NOMO-1 treated with dmso at 0.1 percent for 144 hours (cell line): ENCODE data around the gene CCDC24.
A peak's percentile ranks its signal among the peaks of the same experiment; 100 is the strongest.

ENCODE experiments used
- DNase-seq: peaks from one replicate; lab custom pipeline; 2025; ENCODE audit not compliant: unreplicated experiment; lab: John Stamatoyannopoulos, UW

CCDC24 gene

GRCh38 chr1:43991476-43992231 lies at the start of gene CCDC24:
Gene CCDC24, plus strand, starts transcription at chr1:43991599. Its CDS starts 280 bp downstream, at chr1:43991879.
- peak; percentile 85 for DNase-seq

GRCh38 chr1:43942411-43942810 lies 49.0 kb upstream of the CCDC24 start:
- no peak for DNase-seq

GRCh38 chr1:43944860-43945259 lies 46.5 kb upstream of the CCDC24 start:
- no peak for DNase-seq

GRCh38 chr1:43945674-43946235 lies 45.6 kb upstream of the CCDC24 start:
- DNase-seq, result no peak

- peak; percentile 98 for DNase-seq
Measured at GRCh38 chr1:43946236-43947060, 45.0 kb upstream of the CCDC24 start, which contains the start of gene IPO13. Gene IPO13, plus strand, starts transcription at chr1:43946950. Its CDS starts 651 bp downstream, at chr1:43947601.

GRCh38 chr1:43947061-43947873 lies 44.1 kb upstream of the CCDC24 start:
- no peak for DNase-seq

- DNase-seq, result no peak
Measured at GRCh38 chr1:43947874-43948437, 43.4 kb upstream of the CCDC24 start.

GRCh38 chr1:43949678-43950077 lies 41.7 kb upstream of the CCDC24 start:
- no peak for DNase-seq

GRCh38 chr1:43951021-43951985 lies 40.1 kb upstream of the CCDC24 start:
- no peak for DNase-seq

GRCh38 chr1:43952731-43953346 lies 38.6 kb upstream of the CCDC24 start:
- DNase-seq, result no peak

- DNase-seq, result no peak
Measured at GRCh38 chr1:43953361-43953760, 38.0 kb upstream of the CCDC24 start.

- no peak for DNase-seq
Measured at GRCh38 chr1:43954036-43954435, 37.4 kb upstream of the CCDC24 start.

GRCh38 chr1:43956234-43956633 lies 35.2 kb upstream of the CCDC24 start:
- no peak for DNase-seq

GRCh38 chr1:43957407-43958040 lies 33.9 kb upstream of the CCDC24 start:
- DNase-seq, result no peak

GRCh38 chr1:43958351-43959255 lies 32.8 kb upstream of the CCDC24 start:
- DNase-seq, result no peak

- DNase-seq, result no peak
Measured at GRCh38 chr1:43960798-43961197, 30.6 kb upstream of the CCDC24 start.

- DNase-seq, result no peak
Measured at GRCh38 chr1:43961692-43962091, 29.7 kb upstream of the CCDC24 start.

GRCh38 chr1:43962324-43962723 lies 29.1 kb upstream of the CCDC24 start:
- DNase-seq, result no peak
